Islet precursor cell (in vitro differentiated cells): Measurements from ENCODE around the gene FAM72B.
"Not testable (repeated sequence)": the region's sequence is repeated elsewhere in the genome, so short reads cannot be mapped to it uniquely, and the experiment has no call there.

Experiments used
- DNase-seq: peaks from one replicate; pipeline ENCODE4 v3.0.0-alpha.2; 2018

FAM72B gene

GRCh38 chr1:121148489-121149190, 35.5 kb downstream of the FAM72B start:
- DNase-seq, result not testable (repeated sequence)

GRCh38 chr1:121140393-121140792, 43.7 kb downstream of the FAM72B start:
- DNase-seq, result not testable (repeated sequence)

GRCh38 chr1:121131494-121131893, 52.6 kb downstream of the FAM72B start:
- not testable (repeated sequence) for DNase-seq

GRCh38 chr1:121118480-121118824, 65.7 kb downstream of the FAM72B start:
- DNase-seq, result not testable (repeated sequence)
